SK-N-MC (cell line): Measurements from ENCODE around the gene POLE3.

Experiments used
- DNase-seq: peaks from one replicate; pipeline ENCODE4 v3.0.0-alpha.2; 2011; ENCODE audit warnings: low read depth, low spot score
- H3K27ac ChIP-seq: fragments of 200-600 bp; sonication (generic); 2 replicates; pipeline ENCODE4 v1.5.1; 2016; ENCODE audit warnings: mixed run types
- H3K36me3 ChIP-seq: fragments of 200-600 bp; sonication (generic); 2 replicates; pipeline ENCODE4 v1.6.1; 2017; ENCODE audit warnings: antibody characterized with exemption, low read length, mixed read lengths; ENCODE audit not compliant: insufficient read depth
- H3K4me3 ChIP-seq: fragments of 200-600 bp; sonication (generic); 2 replicates; pipeline ENCODE4 v1.5.1; 2016
- H3K9ac ChIP-seq: fragments of 200-600 bp; sonication (generic); 2 replicates; pipeline ENCODE4 v1.8.0; 2017; ENCODE audit warnings: mixed run types, mixed read lengths; ENCODE audit not compliant: insufficient read length
- H3K9me3 ChIP-seq: fragments of 200-600 bp; sonication (generic); 2 replicates; pipeline ENCODE4 v1.6.1; 2017; ENCODE audit warnings: low read depth, mild to moderate bottlenecking, antibody characterized with exemption, low read length, moderate library complexity, mixed read lengths
- EZH2 ChIP-seq: fragments of 200-600 bp; sonication (generic); IDR thresholded peaks from one replicate; pipeline ENCODE4 v1.6.1; 2017; ENCODE audit warnings: antibody characterized with exemption
- FOXP2 ChIP-seq: optimal IDR thresholded peaks from 2 replicates; pipeline ENCODE3; 2011; ENCODE audit warnings: mild to moderate bottlenecking, moderate library complexity; ENCODE audit not compliant: insufficient read depth; ENCODE audit errors: extremely low read length, control extremely low read depth
- POLR2AphosphoS5 ChIP-seq: IDR thresholded peaks from 2 replicates; pipeline ENCODE4 v1.6.1; 2012; ENCODE audit warnings: mild to moderate bottlenecking, low read depth, low read length, borderline replicate concordance

Gene POLE3

GRCh38 chr9:113375057-113376023 lies 35.1 kb downstream of the POLE3 start:
- Histone ChIP-seq H3K9me3 (no peaks in the 10 kb centered on the region), H3K4me3 (no peak overlapping the region), H3K27ac (no peak overlapping the region)

DNA sequence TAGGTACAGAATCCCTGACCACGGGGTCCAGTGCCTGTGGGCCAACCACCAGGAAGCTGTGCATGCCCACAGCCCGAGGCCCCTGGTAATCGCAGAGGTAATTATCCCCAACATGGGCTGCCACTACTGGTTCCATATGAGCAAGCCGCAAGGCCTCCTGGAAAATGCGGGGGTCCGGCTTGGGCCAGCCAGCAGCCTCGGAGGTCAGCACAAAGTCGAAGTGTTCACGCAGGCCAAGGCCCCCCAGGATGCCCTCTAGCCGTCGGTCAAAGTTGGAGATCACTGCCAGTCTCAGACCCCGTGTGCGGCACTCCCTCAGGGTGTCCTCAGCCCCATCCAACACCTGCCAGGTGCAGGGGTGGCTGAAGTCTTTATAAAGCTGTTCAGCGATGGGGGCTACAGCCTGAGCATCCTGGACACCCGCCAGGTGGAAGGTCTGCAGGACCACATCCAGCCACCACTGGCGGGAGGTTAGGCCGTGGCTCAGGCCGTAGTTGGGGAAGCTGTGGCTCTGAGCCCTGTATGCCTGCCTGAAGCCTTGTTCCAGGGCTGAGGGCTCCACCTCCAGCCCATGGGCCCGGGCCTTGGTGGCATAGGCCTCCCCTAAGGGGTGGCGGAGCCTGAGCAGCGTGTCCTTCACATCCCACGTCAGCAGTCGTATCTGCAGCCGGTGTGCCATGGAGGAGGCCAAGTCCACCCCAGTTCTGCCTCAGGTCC lies 36.6 kb downstream of the POLE3 start:
- DNase-seq, result no peak
- Histone ChIP-seq H3K36me3 (no peaks in the 10 kb centered on the region), H3K9me3 (no peaks in the 10 kb centered on the region), H3K27ac (no peak overlapping the region), H3K9ac (no peak overlapping the region), H3K4me3 (no peak overlapping the region)
- TF ChIP-seq POLR2AphosphoS5 (no peak), EZH2 (no peak), FOXP2 (no peak)

More at GRCh38 chr9:113375057-113376023, 35.1 kb downstream of the POLE3 start:
- TF ChIP-seq POLR2AphosphoS5, result no peak
- no peak for TF ChIP-seq FOXP2
- no peak for TF ChIP-seq EZH2
- no peaks in the 10 kb centered on the region for H3K36me3 ChIP-seq
- no peak for DNase-seq
- H3K9ac ChIP-seq, result no peak overlapping the region

GRCh38 chr9:113373256-113373655 lies 37.2 kb downstream of the POLE3 start:
- no peak for DNase-seq
- TF ChIP-seq FOXP2 (no peak), POLR2AphosphoS5 (no peak), EZH2 (no peak)
- Histone ChIP-seq H3K9ac (no peak overlapping the region), H3K36me3 (no peaks in the 10 kb centered on the region), H3K4me3 (no peak overlapping the region), H3K27ac (no peak overlapping the region), H3K9me3 (no peaks in the 10 kb centered on the region)

- H3K36me3 ChIP-seq, result no peaks in the 10 kb centered on the region
- DNase-seq, result no peak
- H3K27ac ChIP-seq, result no peak overlapping the region
- no peak overlapping the region for H3K4me3 ChIP-seq
- no peaks in the 10 kb centered on the region for H3K9me3 ChIP-seq
- TF ChIP-seq EZH2 (no peak), FOXP2 (no peak), POLR2AphosphoS5 (no peak)
- no peak overlapping the region for H3K9ac ChIP-seq
Observed at GRCh38 chr9:113372059-113372458, 38.4 kb downstream of the POLE3 start.

GRCh38 chr9:113370806-113371325 lies 39.6 kb downstream of the POLE3 start:
- TF ChIP-seq EZH2, result no peak
- TF ChIP-seq POLR2AphosphoS5, result no peak
- no peak for TF ChIP-seq FOXP2
- no peak for DNase-seq
- Histone ChIP-seq H3K27ac (no peak overlapping the region), H3K36me3 (no peaks in the 10 kb centered on the region), H3K9ac (no peak overlapping the region), H3K4me3 (no peak overlapping the region), H3K9me3 (no peaks in the 10 kb centered on the region)

DNA sequence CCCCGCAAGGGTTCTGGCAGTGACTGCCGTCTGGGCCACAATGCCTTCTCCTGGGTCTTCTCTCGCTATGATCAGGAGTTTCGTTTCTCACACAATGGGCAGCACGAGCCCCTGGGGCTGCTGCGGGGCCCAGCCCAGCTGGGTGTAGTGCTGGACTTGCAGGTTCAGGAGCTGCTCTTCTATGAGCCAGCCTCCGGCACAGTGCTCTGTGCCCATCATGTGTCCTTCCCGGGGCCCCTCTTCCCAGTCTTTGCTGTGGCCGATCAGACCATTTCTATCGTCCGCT lies 40.7 kb downstream of the POLE3 start:
- Histone ChIP-seq H3K27ac (no peak overlapping the region), H3K9ac (no peak overlapping the region), H3K4me3 (no peak overlapping the region), H3K36me3 (no peaks in the 10 kb centered on the region), H3K9me3 (no peaks in the 10 kb centered on the region)
- TF ChIP-seq POLR2AphosphoS5 (no peak), FOXP2 (no peak), EZH2 (no peak)
- no peak for DNase-seq

DNA sequence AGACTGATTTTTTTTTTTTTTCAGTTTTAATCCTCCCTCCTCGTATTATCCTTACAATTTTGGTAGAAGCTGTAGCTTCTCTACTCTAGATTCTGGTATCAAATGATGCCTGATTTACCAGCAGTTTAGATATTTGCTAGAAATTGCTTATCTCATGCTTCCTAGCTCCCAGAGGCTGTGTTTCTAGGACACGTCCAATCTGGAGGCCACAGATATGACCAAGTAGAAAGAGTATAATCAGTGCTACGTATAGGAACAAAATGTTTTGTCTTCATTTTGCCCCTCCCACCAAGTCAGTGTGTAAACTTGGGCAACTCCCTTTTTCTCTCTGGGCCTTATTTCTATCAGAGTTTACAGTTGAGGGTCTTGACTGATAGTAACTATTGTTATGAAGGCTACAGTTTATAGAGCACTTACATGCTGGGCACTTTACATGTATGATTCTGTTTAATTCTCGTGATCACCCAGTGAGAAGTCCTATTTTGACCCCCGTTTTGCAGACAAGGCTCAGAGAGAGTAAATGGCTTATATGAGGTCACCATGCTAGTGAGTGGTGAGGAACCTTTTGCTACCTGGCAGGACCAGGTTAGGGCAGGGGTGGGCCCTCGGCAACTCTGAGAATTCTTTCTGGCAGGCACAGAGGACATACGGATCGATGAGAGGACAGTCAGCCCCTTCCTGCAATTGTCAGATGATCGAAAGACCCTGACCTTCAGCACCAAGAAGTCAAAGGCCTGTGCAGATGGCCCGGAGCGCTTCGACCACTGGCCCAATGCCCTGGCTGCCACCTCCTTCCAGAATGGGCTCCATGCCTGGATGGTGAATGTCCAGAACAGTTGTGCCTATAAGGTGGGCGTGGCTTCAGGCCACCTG lies 41.3 kb downstream of the POLE3 start:
- H3K27ac ChIP-seq, result no peak overlapping the region
- H3K4me3 ChIP-seq, result no peak overlapping the region
- no peaks in the 10 kb centered on the region for H3K9me3 ChIP-seq
- TF ChIP-seq FOXP2, result no peak
- no peak for TF ChIP-seq POLR2AphosphoS5
- TF ChIP-seq EZH2, result no peak
- DNase-seq, result no peak
- no peak overlapping the region for H3K9ac ChIP-seq
- H3K36me3 ChIP-seq, result no peaks in the 10 kb centered on the region
